Vagina (tissue), 2 donors: ENCODE data around the gene UBE3D. TPM values are rescaled to one million over a fixed set of nuclear protein-coding genes. Genes with fewer than 3 reads are reported as not detected.

ENCODE experiments used
- DNase-seq, 2 donors: peaks; one replicate each; pipeline ENCODE4 v3.0.0-alpha.2; 2017; ENCODE audit errors: extremely low spot score in 2 of 2
- H3K27ac ChIP-seq: fragments of 200-600 bp; sonication (generic); one replicate; pipeline ENCODE4 v1.5.1; 2019
- H3K27me3 ChIP-seq: fragments of 200-600 bp; sonication (generic); one replicate; pipeline ENCODE4 v1.5.1; 2019
- H3K36me3 ChIP-seq, 2 donors: fragments of 200-600 bp; sonication (generic); one replicate each; pipeline ENCODE4 v1.5.1; 2017 to 2019
- H3K4me1 ChIP-seq: fragments of 200-600 bp; sonication (generic); one replicate; pipeline ENCODE4 v1.5.1; 2019
- H3K4me3 ChIP-seq, 2 donors: fragments of 200-600 bp; sonication (generic); 1 replicate in 1 of 2; 2 replicates in 1 of 2; pipeline ENCODE4 v1.5.1; 2016 to 2019
- H3K9me3 ChIP-seq: fragments of 200-600 bp; sonication (generic); one replicate; pipeline ENCODE4 v1.5.1; 2019
- POLR2A ChIP-seq, 2 donors: fragments of 450-650 bp; IDR thresholded peaks; one replicate each; pipeline ENCODE4 v1.6.1; 2017; ENCODE audit warnings: antibody characterized with exemption in 2 of 2, mild to moderate bottlenecking in 2 of 2, moderate library complexity in 2 of 2
- POLR2AphosphoS5 ChIP-seq, 2 donors: sonication (generic); formaldehyde crosslinking; IDR thresholded peaks; one replicate each; pipeline ENCODE4 v1.9.0; 2017; ENCODE audit warnings: antibody characterized with exemption in 2 of 2, mild to moderate bottlenecking in 2 of 2, low read depth in 1 of 2; ENCODE audit not compliant: insufficient read depth in 1 of 2
- intact Hi-C: fragments of 100-400 bp; cut with DNase I; formaldehyde crosslinking; loops from one replicate; pipeline ENCODE4 v1.15.1; 2023
- total RNA-seq: library from RNA; depleted of rRNA; stranded (reverse); fragments of >200 nt; gene quantifications from one replicate; pipeline ENCODE4 v1.2.3, GENCODE V29; 2016
- TF ChIP-seq, protein P1 (sequence below), 3 experiments: fragments of 450-650 bp in 2 of 3; fragments of 200-600 bp in 1 of 3; sonication (generic) in 1 of 3; IDR thresholded peaks; one replicate each; pipeline ENCODE4 v1.5.1; 2017 to 2019; ENCODE audit warnings: antibody characterized with exemption in 3 of 3, mild to moderate bottlenecking in 2 of 3, moderate library complexity in 2 of 3

The UBE3D gene
- total RNA-seq, 1 donor from 2014 or later, result 8.3 TPM

GRCh38 chr6:82978362-82978945 lies 87.2 kb downstream of the UBE3D start:
- TF ChIP-seq POLR2A (IDR thresholded peaks at IDR 0.05) (no peak), POLR2AphosphoS5 (IDR thresholded peaks at IDR 0.05; ENCODE audit: insufficient read depth in 1 of 2, low read depth in 1 of 2) (no peak)
- TF ChIP-seq, protein P1, sequence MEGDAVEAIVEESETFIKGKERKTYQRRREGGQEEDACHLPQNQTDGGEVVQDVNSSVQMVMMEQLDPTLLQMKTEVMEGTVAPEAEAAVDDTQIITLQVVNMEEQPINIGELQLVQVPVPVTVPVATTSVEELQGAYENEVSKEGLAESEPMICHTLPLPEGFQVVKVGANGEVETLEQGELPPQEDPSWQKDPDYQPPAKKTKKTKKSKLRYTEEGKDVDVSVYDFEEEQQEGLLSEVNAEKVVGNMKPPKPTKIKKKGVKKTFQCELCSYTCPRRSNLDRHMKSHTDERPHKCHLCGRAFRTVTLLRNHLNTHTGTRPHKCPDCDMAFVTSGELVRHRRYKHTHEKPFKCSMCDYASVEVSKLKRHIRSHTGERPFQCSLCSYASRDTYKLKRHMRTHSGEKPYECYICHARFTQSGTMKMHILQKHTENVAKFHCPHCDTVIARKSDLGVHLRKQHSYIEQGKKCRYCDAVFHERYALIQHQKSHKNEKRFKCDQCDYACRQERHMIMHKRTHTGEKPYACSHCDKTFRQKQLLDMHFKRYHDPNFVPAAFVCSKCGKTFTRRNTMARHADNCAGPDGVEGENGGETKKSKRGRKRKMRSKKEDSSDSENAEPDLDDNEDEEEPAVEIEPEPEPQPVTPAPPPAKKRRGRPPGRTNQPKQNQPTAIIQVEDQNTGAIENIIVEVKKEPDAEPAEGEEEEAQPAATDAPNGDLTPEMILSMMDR (IDR thresholded peaks at IDR 0.05), result no peak
- Histone ChIP-seq H3K36me3 (no peaks in the 10 kb centered on the region), H3K9me3 (no peaks in the 10 kb centered on the region), H3K27me3 (no peaks in the 10 kb centered on the region), H3K4me3 (no peak overlapping the region), H3K27ac (no peak overlapping the region), H3K4me1 (no peaks in the 10 kb centered on the region)
- intact Hi-C loops, result no loop called here
- no peak for DNase-seq

DNA sequence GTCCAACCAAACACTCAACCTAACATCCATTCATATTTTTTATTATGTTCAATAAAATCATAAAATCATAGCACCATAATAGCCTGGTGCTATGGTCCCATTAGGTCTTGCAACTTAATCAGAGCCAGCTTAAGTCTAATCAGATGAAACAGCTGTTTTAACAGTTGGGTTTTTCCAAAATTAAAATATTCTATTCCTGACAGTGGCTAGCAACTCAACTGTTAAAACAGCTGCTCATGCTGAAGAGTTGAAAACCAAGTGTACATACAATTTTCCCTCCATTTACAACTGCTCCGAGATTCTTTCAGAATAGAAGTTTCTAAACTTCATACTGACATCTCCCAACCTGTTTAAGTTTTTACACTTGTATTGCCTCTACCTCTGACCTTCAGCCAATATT lies 89.5 kb downstream of the UBE3D start:
- H3K27me3 ChIP-seq, result no peaks in the 10 kb centered on the region
- TF ChIP-seq POLR2AphosphoS5 (IDR thresholded peaks at IDR 0.05; ENCODE audit: insufficient read depth in 1 of 2, low read depth in 1 of 2) (no peak), POLR2A (IDR thresholded peaks at IDR 0.05) (no peak)
- TF ChIP-seq, protein P1 (IDR thresholded peaks at IDR 0.05), result no peak
- H3K4me1 ChIP-seq, result no peaks in the 10 kb centered on the region
- H3K36me3 ChIP-seq, result no peaks in the 10 kb centered on the region
- intact Hi-C loops, result no loop called here
- H3K4me3 ChIP-seq, result no peak overlapping the region
- H3K9me3 ChIP-seq, result no peaks in the 10 kb centered on the region
- no peak for DNase-seq
- H3K27ac ChIP-seq, result no peak overlapping the region

DNA sequence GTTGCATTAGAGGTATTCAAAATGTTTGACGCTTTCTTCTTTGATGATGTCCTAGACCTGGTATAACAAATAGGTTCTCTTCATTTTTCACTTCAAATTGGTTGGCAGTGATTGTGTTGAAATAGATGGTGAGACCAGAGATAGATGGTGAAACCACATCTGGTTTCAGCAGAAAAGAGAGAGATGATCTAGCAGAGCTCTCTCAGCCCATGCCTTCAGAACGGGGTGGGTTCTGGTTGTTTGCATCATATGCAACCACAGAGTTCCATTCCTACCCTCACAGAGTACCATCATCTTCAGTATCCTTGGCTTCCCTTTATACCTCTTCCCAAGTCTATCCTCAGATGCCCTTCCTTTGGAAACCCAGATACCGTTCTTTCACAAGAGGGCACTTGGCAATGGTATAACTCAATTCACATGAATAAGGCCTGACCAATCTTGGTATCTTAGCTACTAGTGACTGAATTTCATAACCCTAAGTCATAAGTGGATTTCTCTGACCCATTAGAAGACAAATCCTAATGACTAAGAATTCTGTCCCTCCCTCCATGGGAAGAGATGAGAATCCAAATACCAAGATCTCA lies 93.7 kb downstream of the UBE3D start:
- no peak for DNase-seq
- intact Hi-C loops, result loop anchor here (5.0 kb wide), 1 partner anchor 1760 kb away; no protein-coding TSS in a partner anchor
- Histone ChIP-seq H3K4me3 (no peak overlapping the region), H3K36me3 (no peaks in the 10 kb centered on the region), H3K27ac (no peak overlapping the region), H3K9me3 (no peaks in the 10 kb centered on the region), H3K4me1 (no peaks in the 10 kb centered on the region), H3K27me3 (no peaks in the 10 kb centered on the region)
- TF ChIP-seq, protein P1 (IDR thresholded peaks at IDR 0.05), result no peak
- TF ChIP-seq POLR2A (IDR thresholded peaks at IDR 0.05), result no peak
- TF ChIP-seq POLR2AphosphoS5 (IDR thresholded peaks at IDR 0.05; ENCODE audit: insufficient read depth in 1 of 2, low read depth in 1 of 2), result no peak

GRCh38 chr6:82970839-82971238 lies 94.8 kb downstream of the UBE3D start:
- Histone ChIP-seq H3K36me3 (no peaks in the 10 kb centered on the region), H3K27ac (no peak overlapping the region), H3K4me3 (no peak overlapping the region), H3K9me3 (no peaks in the 10 kb centered on the region), H3K27me3 (no peaks in the 10 kb centered on the region), H3K4me1 (no peaks in the 10 kb centered on the region)
- DNase-seq, result no peak
- no peak for TF ChIP-seq POLR2A (IDR thresholded peaks at IDR 0.05)
- TF ChIP-seq POLR2AphosphoS5 (IDR thresholded peaks at IDR 0.05; ENCODE audit: insufficient read depth in 1 of 2, low read depth in 1 of 2), result no peak
- TF ChIP-seq, protein P1 (IDR thresholded peaks at IDR 0.05), result no peak
- intact Hi-C loops, result loop anchor here (5.0 kb wide), 1 partner anchor 1759 kb away; no protein-coding TSS in a partner anchor

DNA sequence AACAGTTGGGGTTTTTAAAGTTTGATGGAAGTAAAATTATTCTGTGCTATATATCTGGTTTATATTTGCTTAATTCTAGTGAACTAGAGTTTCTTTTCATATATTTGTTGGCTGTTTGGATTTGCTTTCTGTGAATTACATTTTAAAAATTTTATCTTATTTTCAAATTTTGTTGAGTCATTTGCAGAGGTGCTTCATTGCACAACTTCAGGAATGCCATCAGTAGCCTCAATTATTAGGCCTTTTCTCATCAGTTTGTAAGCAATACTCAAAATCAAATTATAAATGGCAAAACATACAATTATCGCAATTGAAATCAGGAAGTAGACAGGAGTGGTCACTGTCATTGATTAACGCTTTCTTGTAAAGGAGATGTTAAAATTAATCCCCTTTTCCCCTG lies 96.9 kb downstream of the UBE3D start:
- no peaks in the 10 kb centered on the region for H3K4me1 ChIP-seq
- H3K27ac ChIP-seq, result no peak overlapping the region
- no peaks in the 10 kb centered on the region for H3K36me3 ChIP-seq
- H3K27me3 ChIP-seq, result no peaks in the 10 kb centered on the region
- intact Hi-C loops, result no loop called here
- no peaks in the 10 kb centered on the region for H3K9me3 ChIP-seq
- no peak overlapping the region for H3K4me3 ChIP-seq
- TF ChIP-seq, protein P1 (IDR thresholded peaks at IDR 0.05), result no peak
- TF ChIP-seq POLR2A (IDR thresholded peaks at IDR 0.05) (no peak), POLR2AphosphoS5 (IDR thresholded peaks at IDR 0.05; ENCODE audit: insufficient read depth in 1 of 2, low read depth in 1 of 2) (no peak)
- no peak for DNase-seq
